Neural cell (in vitro differentiated cells): ENCODE measurements around the gene THAP7. TPM values are rescaled to one million over a fixed set of nuclear protein-coding genes. Genes with fewer than 3 reads are reported as not detected.

ENCODE experiments used
- H2AFZ ChIP-seq: fragments of 200-600, 300-800 bp; sonication (generic), shearing (Covaris generic); 2 replicates; pipeline ENCODE4 v1.6.0; 2014; ENCODE audit warnings: low read depth, mild to moderate bottlenecking, antibody characterized with exemption, low read length, moderate library complexity
- H3F3A ChIP-seq: fragments of 200-600 bp; shearing (Covaris generic); 2 replicates; pipeline ENCODE4 v1.6.1; 2016; ENCODE audit warnings: mild to moderate bottlenecking, moderate library complexity, mixed read lengths, antibody characterized with exemption, low read length; ENCODE audit not compliant: insufficient read depth, poor library complexity, severe bottlenecking
- H3K27ac ChIP-seq: fragments of 200-600, 300-800 bp; sonication (generic), shearing (Covaris generic); 2 replicates; pipeline ENCODE4 v1.5.1; 2014; ENCODE audit warnings: mild to moderate bottlenecking, low read length, moderate library complexity
- H3K27me3 ChIP-seq: fragments of 300-800, 200-600 bp; sonication (generic), shearing (Covaris generic); 2 replicates; pipeline ENCODE4 v1.6.0; 2014; ENCODE audit warnings: mild to moderate bottlenecking, low read depth, low read length, moderate library complexity; ENCODE audit not compliant: insufficient read depth
- H3K36me3 ChIP-seq: fragments of 300-800, 200-600 bp; sonication (generic), shearing (Covaris generic); 2 replicates; pipeline ENCODE4 v1.5.1; 2014; ENCODE audit warnings: mild to moderate bottlenecking, antibody characterized with exemption, low read length, moderate library complexity; ENCODE audit not compliant: insufficient read depth
- H3K4me2 ChIP-seq: fragments of 300-800, 200-600 bp; sonication (generic), shearing (Covaris generic); 2 replicates; pipeline ENCODE4 v1.6.0; 2014; ENCODE audit warnings: mild to moderate bottlenecking, low read length
- H3K4me3 ChIP-seq: fragments of 300-800, 200-600 bp; sonication (generic), shearing (Covaris generic); 2 replicates; pipeline ENCODE4 v1.5.1; 2014; ENCODE audit warnings: mild to moderate bottlenecking, low read length, moderate library complexity
- H3K79me2 ChIP-seq: fragments of 200-600 bp; shearing (Covaris generic); replicated peaks from 2 replicates; pipeline ENCODE4 v1.6.0; 2014; ENCODE audit warnings: mild to moderate bottlenecking, low read length, moderate library complexity; ENCODE audit not compliant: insufficient read depth
- H3K9ac ChIP-seq: fragments of 300-800, 200-600 bp; sonication (generic), shearing (Covaris generic); 2 replicates; pipeline ENCODE4 v1.6.1; 2016; ENCODE audit warnings: mild to moderate bottlenecking, low read length, mixed read lengths
- H3K9me2 ChIP-seq: fragments of 200-600 bp; shearing (Covaris generic); 2 replicates; pipeline ENCODE4 v1.6.1; 2016; ENCODE audit warnings: mild to moderate bottlenecking, low read length, mixed read lengths; ENCODE audit not compliant: insufficient read depth
- H3K9me3 ChIP-seq: fragments of 200-600, 300-800 bp; sonication (generic), shearing (Covaris generic); 2 replicates; pipeline ENCODE4 v1.6.1; 2016; ENCODE audit warnings: mild to moderate bottlenecking, mixed run types, low read length, moderate library complexity, mixed read lengths
- H4K20me1 ChIP-seq: fragments of 200-600 bp; shearing (Covaris generic); 2 replicates; pipeline ENCODE4 v1.6.1; 2016; ENCODE audit warnings: mild to moderate bottlenecking, mixed run types; ENCODE audit not compliant: insufficient read depth
- EP300 ChIP-seq: fragments of 450-650 bp; conservative IDR thresholded peaks from 2 replicates; pipeline ENCODE4 v1.6.1; 2014; ENCODE audit warnings: antibody characterized with exemption, mild to moderate bottlenecking, moderate library complexity; ENCODE audit not compliant: poor library complexity, severe bottlenecking
- EZH2 ChIP-seq: fragments of 200-600, 300-800 bp; shearing (Covaris generic), sonication (generic); IDR thresholded peaks from 2 replicates; pipeline ENCODE4 v1.6.1; 2014; ENCODE audit warnings: antibody characterized with exemption, low read length, borderline replicate concordance, mild to moderate bottlenecking; ENCODE audit not compliant: insufficient read depth, poor library complexity, severe bottlenecking
- MXI1 ChIP-seq: fragments of 450-650 bp; conservative IDR thresholded peaks from 2 replicates; pipeline ENCODE4 v1.6.1; 2014; ENCODE audit warnings: antibody characterized with exemption, mild to moderate bottlenecking; ENCODE audit not compliant: poor library complexity, severe bottlenecking
- POLR2AphosphoS5 ChIP-seq: IDR thresholded peaks from 2 replicates; pipeline ENCODE4 v1.6.1; 2012
- RAD21 ChIP-seq: fragments of 450-650 bp; conservative IDR thresholded peaks from 2 replicates; pipeline ENCODE4 v1.6.1; 2014; ENCODE audit warnings: antibody characterized with exemption, mild to moderate bottlenecking, moderate library complexity
- SMC3 ChIP-seq: fragments of 450-650 bp; conservative IDR thresholded peaks from 2 replicates; pipeline ENCODE4 v1.6.1; 2014; ENCODE audit warnings: antibody characterized with exemption, mild to moderate bottlenecking, moderate library complexity; ENCODE audit not compliant: poor library complexity
- TAF1 ChIP-seq: IDR thresholded peaks from 2 replicates; pipeline ENCODE4 v1.6.1; 2012; ENCODE audit warnings: low read depth
- polyA plus RNA-seq: library from polyadenylated mRNA; depleted of rRNA; stranded (reverse); fragments of >200 nt; gene quantifications from 2 replicates; pipeline ENCODE4 v1.2.3, GENCODE V29; 2014
- TF ChIP-seq, protein P1 (sequence below): fragments of 450-650 bp; IDR thresholded peaks from 2 replicates; pipeline ENCODE4 v1.5.1; 2014; ENCODE audit warnings: antibody characterized with exemption, mild to moderate bottlenecking, moderate library complexity; ENCODE audit not compliant: poor library complexity, severe bottlenecking
- TF ChIP-seq, protein P2 (sequence below): IDR thresholded peaks from 2 replicates; pipeline ENCODE4 v1.6.1; 2012; ENCODE audit warnings: borderline replicate concordance

Gene THAP7
- polyA plus RNA-seq, 1 donor from 2014 or later = 28.7 TPM

DNA sequence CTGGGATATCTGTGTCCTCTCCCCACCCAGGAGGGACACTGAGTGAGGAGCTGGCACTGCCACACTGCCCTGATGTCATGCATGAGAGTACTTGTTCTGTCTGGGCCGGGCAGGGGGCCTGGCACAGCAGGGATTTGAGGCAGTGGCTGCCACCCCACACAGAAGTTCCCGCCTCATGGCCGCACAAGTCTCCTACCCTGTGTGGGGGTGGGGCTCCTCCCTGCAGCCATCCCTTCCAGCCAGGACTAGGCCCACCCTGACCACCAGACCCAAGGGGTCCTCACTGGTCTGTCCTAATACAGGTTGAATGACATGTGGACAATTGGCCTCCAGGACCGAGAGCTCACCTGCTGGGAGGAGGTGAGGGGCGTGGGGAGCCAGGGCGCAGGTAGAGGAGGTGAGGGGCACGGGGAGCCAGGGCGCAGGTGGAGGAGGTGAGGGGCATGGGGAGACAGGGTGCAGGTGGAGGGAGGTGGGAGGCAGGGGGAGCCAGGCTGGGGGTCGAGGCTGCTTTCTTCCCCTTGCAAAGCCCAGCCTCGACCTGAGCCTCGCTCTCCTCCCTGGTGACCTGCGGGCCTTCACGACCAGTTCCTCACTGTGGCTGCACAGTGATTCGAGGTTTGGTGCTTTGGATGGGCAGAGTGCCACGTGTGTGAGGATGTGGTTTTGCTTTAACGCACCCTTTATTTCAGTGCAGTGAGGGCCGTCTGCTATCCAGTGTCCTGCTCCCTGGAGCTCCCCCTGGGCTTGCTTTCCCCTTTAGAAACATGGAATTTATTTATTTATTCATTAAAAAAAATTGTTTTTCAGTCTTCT is 12.4 kb downstream of the THAP7 start:
- TF ChIP-seq MXI1 (no peak), RAD21 (no peak), EZH2 (no peak), SMC3 (no peak), POLR2AphosphoS5 (no peak), EP300 (no peak), TAF1 (no peak)
- TF ChIP-seq, protein P1, sequence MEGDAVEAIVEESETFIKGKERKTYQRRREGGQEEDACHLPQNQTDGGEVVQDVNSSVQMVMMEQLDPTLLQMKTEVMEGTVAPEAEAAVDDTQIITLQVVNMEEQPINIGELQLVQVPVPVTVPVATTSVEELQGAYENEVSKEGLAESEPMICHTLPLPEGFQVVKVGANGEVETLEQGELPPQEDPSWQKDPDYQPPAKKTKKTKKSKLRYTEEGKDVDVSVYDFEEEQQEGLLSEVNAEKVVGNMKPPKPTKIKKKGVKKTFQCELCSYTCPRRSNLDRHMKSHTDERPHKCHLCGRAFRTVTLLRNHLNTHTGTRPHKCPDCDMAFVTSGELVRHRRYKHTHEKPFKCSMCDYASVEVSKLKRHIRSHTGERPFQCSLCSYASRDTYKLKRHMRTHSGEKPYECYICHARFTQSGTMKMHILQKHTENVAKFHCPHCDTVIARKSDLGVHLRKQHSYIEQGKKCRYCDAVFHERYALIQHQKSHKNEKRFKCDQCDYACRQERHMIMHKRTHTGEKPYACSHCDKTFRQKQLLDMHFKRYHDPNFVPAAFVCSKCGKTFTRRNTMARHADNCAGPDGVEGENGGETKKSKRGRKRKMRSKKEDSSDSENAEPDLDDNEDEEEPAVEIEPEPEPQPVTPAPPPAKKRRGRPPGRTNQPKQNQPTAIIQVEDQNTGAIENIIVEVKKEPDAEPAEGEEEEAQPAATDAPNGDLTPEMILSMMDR = no peak
- TF ChIP-seq, protein P2, sequence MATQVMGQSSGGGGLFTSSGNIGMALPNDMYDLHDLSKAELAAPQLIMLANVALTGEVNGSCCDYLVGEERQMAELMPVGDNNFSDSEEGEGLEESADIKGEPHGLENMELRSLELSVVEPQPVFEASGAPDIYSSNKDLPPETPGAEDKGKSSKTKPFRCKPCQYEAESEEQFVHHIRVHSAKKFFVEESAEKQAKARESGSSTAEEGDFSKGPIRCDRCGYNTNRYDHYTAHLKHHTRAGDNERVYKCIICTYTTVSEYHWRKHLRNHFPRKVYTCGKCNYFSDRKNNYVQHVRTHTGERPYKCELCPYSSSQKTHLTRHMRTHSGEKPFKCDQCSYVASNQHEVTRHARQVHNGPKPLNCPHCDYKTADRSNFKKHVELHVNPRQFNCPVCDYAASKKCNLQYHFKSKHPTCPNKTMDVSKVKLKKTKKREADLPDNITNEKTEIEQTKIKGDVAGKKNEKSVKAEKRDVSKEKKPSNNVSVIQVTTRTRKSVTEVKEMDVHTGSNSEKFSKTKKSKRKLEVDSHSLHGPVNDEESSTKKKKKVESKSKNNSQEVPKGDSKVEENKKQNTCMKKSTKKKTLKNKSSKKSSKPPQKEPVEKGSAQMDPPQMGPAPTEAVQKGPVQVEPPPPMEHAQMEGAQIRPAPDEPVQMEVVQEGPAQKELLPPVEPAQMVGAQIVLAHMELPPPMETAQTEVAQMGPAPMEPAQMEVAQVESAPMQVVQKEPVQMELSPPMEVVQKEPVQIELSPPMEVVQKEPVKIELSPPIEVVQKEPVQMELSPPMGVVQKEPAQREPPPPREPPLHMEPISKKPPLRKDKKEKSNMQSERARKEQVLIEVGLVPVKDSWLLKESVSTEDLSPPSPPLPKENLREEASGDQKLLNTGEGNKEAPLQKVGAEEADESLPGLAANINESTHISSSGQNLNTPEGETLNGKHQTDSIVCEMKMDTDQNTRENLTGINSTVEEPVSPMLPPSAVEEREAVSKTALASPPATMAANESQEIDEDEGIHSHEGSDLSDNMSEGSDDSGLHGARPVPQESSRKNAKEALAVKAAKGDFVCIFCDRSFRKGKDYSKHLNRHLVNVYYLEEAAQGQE = no peak
- Histone ChIP-seq H3K27me3 (no peaks in the 10 kb centered on the region), H3K9ac (no peak overlapping the region), H3F3A (no peaks in the 10 kb centered on the region), H3K4me2 (no peak overlapping the region), H3K4me3 (no peak overlapping the region), H4K20me1 (no peaks in the 10 kb centered on the region), H3K27ac (no peak overlapping the region), H3K9me3 (no peaks in the 10 kb centered on the region), H2AFZ (no peak overlapping the region), H3K36me3 (no peaks in the 10 kb centered on the region), H3K79me2 (no peaks in the 10 kb centered on the region), H3K9me2 (no peaks in the 10 kb centered on the region)

DNA sequence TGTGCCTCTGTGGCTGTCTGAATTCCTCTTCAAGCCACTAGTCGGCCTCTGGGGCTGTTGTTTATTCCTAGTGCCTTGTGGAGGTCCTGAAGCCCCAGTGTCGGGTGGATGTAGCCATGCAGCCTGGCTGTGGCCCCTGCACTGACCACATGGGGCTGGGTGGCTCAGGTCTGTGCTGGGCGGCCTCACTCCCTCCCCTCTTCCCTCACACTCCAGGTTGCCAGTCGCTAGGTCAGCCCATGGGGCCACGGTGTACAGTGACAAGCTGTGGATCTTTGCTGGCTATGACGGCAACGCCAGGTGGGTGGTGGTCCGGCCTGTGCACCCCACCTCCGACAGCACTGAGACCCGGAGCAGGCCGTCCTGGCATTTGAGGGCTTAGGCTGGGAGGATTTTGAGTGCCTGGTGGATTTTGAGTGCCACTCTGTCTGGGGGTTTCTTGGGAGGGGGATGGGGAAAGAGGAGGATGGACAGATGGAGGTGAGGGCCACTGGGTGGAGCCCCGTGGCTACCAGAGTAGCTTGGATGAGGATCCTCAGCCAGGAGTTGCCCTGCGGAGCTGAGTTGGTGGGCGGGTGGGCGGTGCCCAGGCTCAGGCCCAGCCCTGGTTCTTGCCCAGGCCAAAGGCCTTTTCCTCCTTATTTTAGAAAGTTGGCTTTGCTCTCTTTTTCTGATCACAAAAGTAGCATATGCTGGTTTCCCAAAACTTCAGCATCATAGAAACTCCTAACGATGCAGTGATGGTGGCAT is 13.2 kb downstream of the THAP7 start:
- Histone ChIP-seq H3F3A (no peaks in the 10 kb centered on the region), H3K4me2 (no peak overlapping the region), H2AFZ (no peak overlapping the region), H3K9me2 (no peaks in the 10 kb centered on the region), H3K36me3 (no peaks in the 10 kb centered on the region), H3K79me2 (no peaks in the 10 kb centered on the region), H3K27ac (no peak overlapping the region), H4K20me1 (no peaks in the 10 kb centered on the region), H3K27me3 (no peaks in the 10 kb centered on the region), H3K9me3 (no peaks in the 10 kb centered on the region), H3K9ac (no peak overlapping the region), H3K4me3 (no peak overlapping the region)
- TF ChIP-seq RAD21 (no peak), POLR2AphosphoS5 (no peak), SMC3 (no peak), TAF1 (no peak), MXI1 (no peak), EZH2 (no peak), EP300 (no peak)
- TF ChIP-seq, protein P1 = no peak
- TF ChIP-seq, protein P2 = no peak
